ENCODE measurements around the gene ZNF236. TPM values are rescaled to one million over a fixed set of nuclear protein-coding genes. Genes with fewer than 3 reads are reported as not detected.

Gene ZNF236
- total RNA-seq, 1 donor from 2014 or later = 27.4 TPM

- Mint-ChIP-seq H3K27ac (no peak overlapping the region), H3K4me3 (no peak overlapping the region), H3K4me1 (peaks cover 18% of the 10 kb centered on the region), H3K36me3 (ENCODE audit: low read depth) (peaks cover 22% of the 10 kb centered on the region), H3K9me3 (no peaks in the 10 kb centered on the region), H3K27me3 (no peaks in the 10 kb centered on the region)
- CTCF ChIA-PET = interaction anchor here (1.4 to 3.7 kb wide), 3 partner anchors 56 to 205 kb away, joined by 3 to 40 read pairs (median 5); no protein-coding TSS in a partner anchor
- intact Hi-C loops (cut with micrococcal nuclease) = loop anchor here (10.0 kb wide), 1 partner anchor 419 kb away; no protein-coding TSS in a partner anchor
- no peak for TF ChIP-seq CTCF (IDR thresholded peaks at IDR 0.05)
- POLR2A ChIA-PET = interaction anchor here (0.5 to 1.5 kb wide), 6 partner anchors 49 to 206 kb away, joined by 3 to 8 read pairs (median 3); partner anchors contain the start of gene MBP
- no peak for ATAC-seq (ENCODE audit: low read depth)
- DNase-seq = no peak
Measured at GRCh38 chr18:77005651-77006195, 183.4 kb downstream of the ZNF236 start.

GRCh38 chr18:77006305-77007175 lies 184.2 kb downstream of the ZNF236 start:
- Mint-ChIP-seq H3K27ac (no peak overlapping the region), H3K4me3 (no peak overlapping the region), H3K27me3 (no peaks in the 10 kb centered on the region), H3K9me3 (no peaks in the 10 kb centered on the region), H3K36me3 (ENCODE audit: low read depth) (peaks cover 30% of the 10 kb centered on the region), H3K4me1 (peaks cover 17% of the 10 kb centered on the region)
- ChIA-PET CTCF (no interaction called here), POLR2A (no interaction called here)
- no peak for ATAC-seq (ENCODE audit: low read depth)
- no peak for TF ChIP-seq CTCF (IDR thresholded peaks at IDR 0.05)
- intact Hi-C loops (cut with micrococcal nuclease) = loop anchor here (10.0 kb wide), 1 partner anchor 418 kb away; no protein-coding TSS in a partner anchor
- DNase-seq = no peak

GRCh38 chr18:77007251-77007650 lies 184.9 kb downstream of the ZNF236 start:
- H3K4me1 Mint-ChIP-seq = peaks cover 19% of the 10 kb centered on the region
- CTCF ChIA-PET = no interaction called here

GRCh38 chr18:77008006-77008405 lies 185.6 kb downstream of the ZNF236 start:
- Mint-ChIP-seq H3K9me3 (no peaks in the 10 kb centered on the region), H3K27me3 (no peaks in the 10 kb centered on the region), H3K4me3 (no peak overlapping the region), H3K27ac (no peak overlapping the region), H3K36me3 (ENCODE audit: low read depth) (peaks cover 45% of the 10 kb centered on the region), H3K4me1 (peaks cover 19% of the 10 kb centered on the region)
- DNase-seq (no peak), ATAC-seq (ENCODE audit: low read depth) (no peak)
- intact Hi-C loops (cut with micrococcal nuclease) = loop anchor here (10.0 kb wide), 1 partner anchor 417 kb away; no protein-coding TSS in a partner anchor
- TF ChIP-seq CTCF (IDR thresholded peaks at IDR 0.05) = no peak
- CTCF ChIA-PET = no interaction called here
- POLR2A ChIA-PET = no interaction called here

More at GRCh38 chr18:77007251-77007650, 184.9 kb downstream of the ZNF236 start:
- no peak for ATAC-seq (ENCODE audit: low read depth)
- Mint-ChIP-seq H3K27ac (no peak overlapping the region), H3K9me3 (no peaks in the 10 kb centered on the region), H3K27me3 (no peaks in the 10 kb centered on the region), H3K36me3 (ENCODE audit: low read depth) (peaks cover 37% of the 10 kb centered on the region), H3K4me3 (no peak overlapping the region)
- intact Hi-C loops (cut with micrococcal nuclease) = loop anchor here (10.0 kb wide), 1 partner anchor 418 kb away; no protein-coding TSS in a partner anchor
- POLR2A ChIA-PET = no interaction called here
- TF ChIP-seq CTCF (IDR thresholded peaks at IDR 0.05) = no peak
- DNase-seq = no peak

All from activated B cell treated with CpG ODN at 0.5 μM for 24 hours (primary cell).